Lower leg skin (tissue), 4 donors: ENCODE data around the gene TNNT2. TPM values are rescaled to one million over a fixed set of nuclear protein-coding genes. Genes with fewer than 3 reads are reported as not detected.

Experiments used
- DNase-seq, 2 donors: peaks; one replicate each; pipeline ENCODE4 v3.0.0-alpha.2; 2019; ENCODE audit warnings: low spot score in 2 of 2
- H3K4me3 ChIP-seq: fragments of 200-600 bp; sonication (generic); 2 replicates; pipeline ENCODE4 v1.5.1; 2017; ENCODE audit warnings: mild to moderate bottlenecking, low read depth; ENCODE audit not compliant: poor library complexity, severe bottlenecking
- CTCF ChIP-seq, 3 donors: fragments of 450-650 bp; IDR thresholded peaks; one replicate each; pipeline ENCODE4 v1.5.1; 2016; ENCODE audit warnings: antibody characterized with exemption in 3 of 3, mild to moderate bottlenecking in 3 of 3, moderate library complexity in 2 of 3
- POLR2A ChIP-seq, 2 donors: fragments of 450-650 bp; IDR thresholded peaks; one replicate each; pipeline ENCODE4 v1.6.1; 2016 to 2017; ENCODE audit warnings: antibody characterized with exemption in 2 of 2, mild to moderate bottlenecking in 1 of 2, moderate library complexity in 1 of 2
- WGBS, 2 donors: methylation state at CpG; one replicate each; pipeline ENCODE4 v1.1.5; 2018; 5-methylcytosine and 5-hydroxymethylcytosine counted together
- intact Hi-C: fragments of 100-400 bp; cut with DNase I; formaldehyde crosslinking; loops from one replicate; pipeline ENCODE4 v1.15.0; 2023; ENCODE audit warnings: low total_unique reads
- total RNA-seq, 4 donors: library from RNA; depleted of rRNA; stranded (reverse); fragments of >200 nt; gene quantifications; one replicate each; pipeline ENCODE4 v1.1.0, GENCODE V29; 2016

The TNNT2 gene
- total RNA-seq, 4 donors from 2014 or later = 6.6 to 28.3 (median 20.5) TPM

DNA sequence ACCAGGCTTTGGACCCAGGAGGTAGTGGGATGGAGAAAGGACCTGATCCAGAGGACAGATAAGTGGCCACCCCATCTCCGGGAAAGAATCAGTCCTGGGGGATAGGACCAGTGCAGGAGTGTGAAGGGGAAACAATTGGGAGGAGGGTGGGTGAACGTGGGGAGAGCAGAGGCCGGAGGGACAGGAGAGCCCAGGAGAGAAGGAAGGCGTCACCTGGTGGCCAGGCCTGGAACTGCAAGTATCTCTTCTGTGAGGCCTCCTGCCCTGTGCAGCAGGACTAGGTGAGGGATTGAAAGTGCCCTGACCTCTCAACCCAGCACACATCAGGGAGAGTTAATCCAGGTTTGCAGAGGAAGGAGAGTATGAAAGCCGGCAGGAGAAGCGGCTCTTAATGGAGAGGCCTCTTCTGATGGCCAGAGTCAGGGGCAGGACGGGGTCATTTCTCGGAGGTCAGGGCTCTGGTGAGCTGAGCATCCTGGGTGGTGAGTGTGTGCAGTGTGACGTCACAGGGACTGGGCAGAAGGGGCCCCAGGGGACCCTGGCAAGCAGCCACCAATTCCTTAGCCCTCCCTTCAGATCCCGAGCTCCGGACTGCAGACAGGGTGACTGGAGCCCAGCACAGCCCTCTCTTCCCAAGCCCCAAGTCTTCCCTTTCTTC lies 30.8 kb upstream of the TNNT2 start:
- 34 to 46% methylated on average over 11 of the region's 11 CpGs for WGBS, 2 donors
- intact Hi-C loops = no loop called here
- TF ChIP-seq POLR2A (IDR thresholded peaks at IDR 0.05) (no peak), CTCF (IDR thresholded peaks at IDR 0.05) (no peak)
- no peak overlapping the region for H3K4me3 ChIP-seq
- DNase-seq = peak; percentile 72 to 96

GRCh38 chr1:201406831-201407406 lies 29.4 kb upstream of the TNNT2 start:
- TF ChIP-seq CTCF (IDR thresholded peaks at IDR 0.05) = no peak
- 54 to 74% methylated on average over 7 to 8 of the region's 8 CpGs for WGBS, 2 donors
- no peak overlapping the region for H3K4me3 ChIP-seq
- peak in 1 of 2 donors; percentile 44 for DNase-seq
- intact Hi-C loops = no loop called here

- no peak for DNase-seq
- 69 to 96% methylated on average over 7 of the region's 10 CpGs for WGBS, 2 donors
- intact Hi-C loops = no loop called here
- no peak overlapping the region for H3K4me3 ChIP-seq
- TF ChIP-seq POLR2A (IDR thresholded peaks at IDR 0.05) (no peak), CTCF (IDR thresholded peaks at IDR 0.05) (no peak)
Observed at GRCh38 chr1:201405484-201405831, 28.0 kb upstream of the TNNT2 start.

DNA sequence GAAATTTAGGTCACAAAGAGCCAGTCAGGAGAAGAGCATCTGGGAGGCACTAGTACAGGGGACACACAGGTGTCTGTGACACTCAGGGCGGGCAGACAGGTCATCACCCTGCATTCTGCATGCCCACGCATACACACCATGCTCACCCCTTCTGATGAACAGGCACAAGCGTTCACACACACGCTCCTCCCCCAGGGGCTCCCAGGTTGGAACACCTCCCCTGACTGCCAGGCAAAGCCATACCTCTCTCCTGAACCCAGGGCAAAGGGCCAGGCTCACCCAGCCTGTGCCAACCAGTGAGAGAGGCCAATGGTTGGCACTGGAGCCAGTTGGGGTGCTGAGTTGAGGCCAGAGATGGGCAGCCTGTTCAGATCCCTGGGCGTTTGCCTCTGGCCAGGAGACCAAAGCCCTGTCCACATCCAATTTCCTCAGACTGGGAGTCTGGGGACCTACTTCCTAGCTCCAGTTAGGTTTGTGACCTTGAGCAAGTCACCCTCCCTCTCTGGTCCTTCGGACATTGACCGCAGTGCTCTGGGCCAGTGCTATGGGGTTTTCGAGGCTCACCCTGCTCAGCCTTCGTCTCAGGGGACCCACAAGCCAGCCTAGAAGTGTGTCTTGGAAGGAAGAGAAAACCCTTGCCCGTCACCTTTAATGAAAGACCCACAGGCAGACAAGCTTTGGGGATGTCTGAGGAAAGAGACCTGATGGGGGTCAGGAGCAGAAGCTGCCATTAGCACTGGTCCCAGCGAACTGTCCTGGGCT lies 27.4 kb upstream of the TNNT2 start:
- no peak overlapping the region for H3K4me3 ChIP-seq
- DNase-seq = no peak
- intact Hi-C loops = no loop called here
- WGBS, 2 donors = 84 to 86% methylated on average over 9 to 11 of the region's 11 CpGs
- no peak for TF ChIP-seq CTCF (IDR thresholded peaks at IDR 0.05)
- no peak for TF ChIP-seq POLR2A (IDR thresholded peaks at IDR 0.05)

GRCh38 chr1:201404055-201404454 lies 26.6 kb upstream of the TNNT2 start:
- intact Hi-C loops = no loop called here
- DNase-seq = no peak
- TF ChIP-seq CTCF (IDR thresholded peaks at IDR 0.05) (no peak), POLR2A (IDR thresholded peaks at IDR 0.05) (no peak)
- no peak overlapping the region for H3K4me3 ChIP-seq
- WGBS, 2 donors = 42 to 47% methylated on average over 7 of the region's 7 CpGs
